Chondrocyte (in vitro differentiated cells): ENCODE results near the gene RPS27L. TPM values are rescaled to one million over a fixed set of nuclear protein-coding genes. Genes with fewer than 3 reads are reported as not detected.
"Not testable (repeated sequence)": the region's sequence is repeated elsewhere in the genome, so short reads cannot be mapped to it uniquely, and the experiment has no call there.

Experiments
- DNase-seq: peaks from one replicate; pipeline ENCODE4 v3.0.0; 2021; ENCODE audit warnings: mixed read lengths, low spot score
- H3K27ac Mint-ChIP-seq: one replicate; pipeline ENCODE4 v1.8.0; 2021; ENCODE audit warnings: mild to moderate bottlenecking, moderate library complexity, mixed read lengths; ENCODE audit not compliant: unreplicated experiment
- H3K27me3 Mint-ChIP-seq: 2 replicates; pipeline ENCODE4 v1.8.0; 2021; ENCODE audit warnings: low read depth, mixed read lengths
- H3K36me3 Mint-ChIP-seq: 2 replicates; pipeline ENCODE4 v1.8.0; 2021; ENCODE audit warnings: low read depth, mixed read lengths
- H3K4me1 Mint-ChIP-seq: 2 replicates; pipeline ENCODE4 v1.8.0; 2021; ENCODE audit warnings: low read depth, mild to moderate bottlenecking, mixed read lengths
- H3K4me3 Mint-ChIP-seq: one replicate; pipeline ENCODE4 v1.8.0; 2021; ENCODE audit warnings: mild to moderate bottlenecking, moderate library complexity, mixed read lengths; ENCODE audit not compliant: unreplicated experiment
- H3K9me3 Mint-ChIP-seq: 2 replicates; pipeline ENCODE4 v1.8.0; 2021; ENCODE audit warnings: low read depth, mixed read lengths
- CTCF ChIP-seq: fragments of 200-600 bp; sonication (generic); IDR thresholded peaks from 2 replicates; pipeline ENCODE4 v1.5.0; 2021; ENCODE audit warnings: antibody characterized with exemption, mild to moderate bottlenecking, moderate library complexity
- total RNA-seq: library from RNA; stranded (reverse); gene quantifications from 3 replicates; pipeline ENCODE4 v1.2.1, GENCODE V29; 2021

RPS27L gene
- total RNA-seq, 1 donor from 2014 or later = 211 TPM

GRCh38 chr15:63109920-63110319 is 47.4 kb downstream of the RPS27L start:
- peaks cover 35% of the 10 kb centered on the region for H3K4me1 Mint-ChIP-seq
- no peak overlapping the region for H3K4me3 Mint-ChIP-seq
- no peaks in the 10 kb centered on the region for H3K36me3 Mint-ChIP-seq
- TF ChIP-seq CTCF = no peak
- no peaks in the 10 kb centered on the region for H3K27me3 Mint-ChIP-seq
- H3K9me3 Mint-ChIP-seq = peaks cover 3% of the 10 kb centered on the region
- H3K27ac Mint-ChIP-seq = no peak overlapping the region
- no peak for DNase-seq

- Mint-ChIP-seq H3K27me3 (no peaks in the 10 kb centered on the region), H3K27ac (no peak overlapping the region), H3K9me3 (peaks cover 4% of the 10 kb centered on the region), H3K4me3 (no peak overlapping the region), H3K36me3 (no peaks in the 10 kb centered on the region), H3K4me1 (peaks cover 39% of the 10 kb centered on the region)
- no peak for TF ChIP-seq CTCF
- DNase-seq = no peak
Measured at GRCh38 chr15:63109498-63109897, 47.8 kb downstream of the RPS27L start.

GRCh38 chr15:63107895-63108546 is 49.3 kb downstream of the RPS27L start:
- Mint-ChIP-seq H3K4me3 (peak overlapping the region; percentile 19), H3K27me3 (no peaks in the 10 kb centered on the region), H3K36me3 (no peaks in the 10 kb centered on the region), H3K9me3 (peaks cover 4% of the 10 kb centered on the region), H3K4me1 (peaks cover 39% of the 10 kb centered on the region), H3K27ac (peak overlapping the region; percentile 98)
- no peak for TF ChIP-seq CTCF
- no peak for DNase-seq

GRCh38 chr15:63105354-63105753 is 51.9 kb downstream of the RPS27L start:
- peaks cover 33% of the 10 kb centered on the region for H3K4me1 Mint-ChIP-seq
- not testable (repeated sequence) for H3K9me3 Mint-ChIP-seq, H3K36me3 Mint-ChIP-seq, H3K27me3 Mint-ChIP-seq, H3K27ac Mint-ChIP-seq, DNase-seq, H3K4me3 Mint-ChIP-seq

- H3K27ac Mint-ChIP-seq = peak overlapping the region; percentile 62
- TF ChIP-seq CTCF = no peak
- H3K36me3 Mint-ChIP-seq = no peaks in the 10 kb centered on the region
- H3K9me3 Mint-ChIP-seq = peaks cover 4% of the 10 kb centered on the region
- H3K4me1 Mint-ChIP-seq = peaks cover 33% of the 10 kb centered on the region
- no peak overlapping the region for H3K4me3 Mint-ChIP-seq
- no peak for DNase-seq
- H3K27me3 Mint-ChIP-seq = no peaks in the 10 kb centered on the region
Measured at GRCh38 chr15:63104727-63105126, 52.5 kb downstream of the RPS27L start.

- H3K36me3 Mint-ChIP-seq = no peaks in the 10 kb centered on the region
- DNase-seq = no peak
- H3K4me3 Mint-ChIP-seq = no peak overlapping the region
- no peaks in the 10 kb centered on the region for H3K27me3 Mint-ChIP-seq
- peaks cover 4% of the 10 kb centered on the region for H3K9me3 Mint-ChIP-seq
- no peak overlapping the region for H3K27ac Mint-ChIP-seq
- H3K4me1 Mint-ChIP-seq = peaks cover 25% of the 10 kb centered on the region
- TF ChIP-seq CTCF = no peak
Measured at GRCh38 chr15:63103416-63103815, 53.9 kb downstream of the RPS27L start.

GRCh38 chr15:63099581-63099980 is 57.7 kb downstream of the RPS27L start:
- H3K9me3 Mint-ChIP-seq, H3K36me3 Mint-ChIP-seq, H3K4me3 Mint-ChIP-seq, H3K27me3 Mint-ChIP-seq, DNase-seq, H3K27ac Mint-ChIP-seq: not testable (repeated sequence)
- peaks cover 17% of the 10 kb centered on the region for H3K4me1 Mint-ChIP-seq

- peaks cover 19% of the 10 kb centered on the region for H3K4me1 Mint-ChIP-seq
- not testable (repeated sequence) for H3K36me3 Mint-ChIP-seq, H3K27me3 Mint-ChIP-seq, H3K27ac Mint-ChIP-seq, DNase-seq, H3K9me3 Mint-ChIP-seq, H3K4me3 Mint-ChIP-seq
Measured at GRCh38 chr15:63098901-63099300, 58.4 kb downstream of the RPS27L start.
